GM12891 (cell line): ENCODE results near the gene USP25.

Experiments
- DNase-seq: peaks from one replicate; pipeline ENCODE4 v3.0.0; 2011; ENCODE audit warnings: low spot score; ENCODE audit not compliant: insufficient read length
- FAIRE-seq: peaks from 2 replicates; lab custom pipeline; 2011; peaks lifted over from hg19 to GRCh38; lab: Jason Lieb, UNC
- PAX5 ChIP-seq: IDR thresholded peaks from 2 replicates; pipeline ENCODE4 v1.6.1; 2011; ENCODE audit warnings: low read length, moderate library complexity, mild to moderate bottlenecking; ENCODE audit not compliant: insufficient read depth, severe bottlenecking
- POLR2A ChIP-seq: IDR thresholded peaks from 2 replicates; pipeline ENCODE4 v1.6.1; 2011; ENCODE audit warnings: low read depth, low read length, control low read depth
- POLR2AphosphoS5 ChIP-seq: IDR thresholded peaks from 2 replicates; pipeline ENCODE4 v1.6.1; 2011; ENCODE audit warnings: low read depth, low read length, control low read depth
- POU2F2 ChIP-seq: IDR thresholded peaks from 2 replicates; pipeline ENCODE4 v1.6.1; 2011; ENCODE audit warnings: low read depth, mild to moderate bottlenecking, control low read depth, low read length, moderate library complexity
- SPI1 ChIP-seq: IDR thresholded peaks from 2 replicates; pipeline ENCODE4 v1.6.1; 2011; ENCODE audit warnings: low read depth, low read length, control low read depth
- TAF1 ChIP-seq: IDR thresholded peaks from 2 replicates; pipeline ENCODE4 v1.6.1; 2011; ENCODE audit warnings: low read depth, low read length, control low read depth

USP25 gene

GRCh38 chr21:15759469-15759868, 29.7 kb downstream of the USP25 start:
- DNase-seq (no peak), FAIRE-seq (no peak)
- TF ChIP-seq TAF1 (no peak), POLR2A (no peak), POU2F2 (no peak)

- no peak for FAIRE-seq
- TF ChIP-seq POLR2A: no peak
- TF ChIP-seq PAX5: no peak
- TF ChIP-seq POU2F2: no peak
- DNase-seq: no peak
Measured at GRCh38 chr21:15761507-15762100, 31.8 kb downstream of the USP25 start.

- DNase-seq (no peak), FAIRE-seq (no peak)
- TF ChIP-seq POLR2A: no peak
- TF ChIP-seq POLR2AphosphoS5: no peak
- no peak for TF ChIP-seq PAX5
- no peak for TF ChIP-seq POU2F2
- no peak for TF ChIP-seq TAF1
- no peak for TF ChIP-seq SPI1
Measured at GRCh38 chr21:15763359-15763758, 33.6 kb downstream of the USP25 start.

GRCh38 chr21:15764878-15765277, 35.1 kb downstream of the USP25 start:
- TF ChIP-seq POLR2AphosphoS5 (no peak), POU2F2 (no peak), SPI1 (no peak), PAX5 (no peak), POLR2A (no peak), TAF1 (no peak)
- DNase-seq (no peak), FAIRE-seq (no peak)

- FAIRE-seq (no peak), DNase-seq (no peak)
- TF ChIP-seq POLR2AphosphoS5: no peak
- TF ChIP-seq POU2F2: no peak
- no peak for TF ChIP-seq PAX5
- TF ChIP-seq SPI1: no peak
- TF ChIP-seq POLR2A: no peak
- no peak for TF ChIP-seq TAF1
Measured at GRCh38 chr21:15766952-15767603, 37.3 kb downstream of the USP25 start.

- FAIRE-seq (no peak), DNase-seq (no peak)
- TF ChIP-seq SPI1: no peak
- TF ChIP-seq TAF1: no peak
- no peak for TF ChIP-seq POLR2A
- no peak for TF ChIP-seq POU2F2
- TF ChIP-seq PAX5: no peak
- no peak for TF ChIP-seq POLR2AphosphoS5
Measured at GRCh38 chr21:15768045-15768601, 38.3 kb downstream of the USP25 start.

GRCh38 chr21:15768853-15769252, 39.1 kb downstream of the USP25 start:
- FAIRE-seq: no peak
- TF ChIP-seq PAX5 (no peak), SPI1 (no peak), POLR2AphosphoS5 (no peak), POU2F2 (no peak), TAF1 (no peak), POLR2A (no peak)
- no peak for DNase-seq

- DNase-seq (no peak), FAIRE-seq (no peak)
- no peak for TF ChIP-seq POLR2A
- no peak for TF ChIP-seq TAF1
- TF ChIP-seq POLR2AphosphoS5: no peak
- TF ChIP-seq SPI1: no peak
- TF ChIP-seq POU2F2: no peak
Measured at GRCh38 chr21:15771311-15771710, 41.5 kb downstream of the USP25 start.

- no peak for DNase-seq
- no peak for FAIRE-seq
- TF ChIP-seq PAX5 (no peak), POLR2A (no peak), POU2F2 (no peak), POLR2AphosphoS5 (no peak), TAF1 (no peak), SPI1 (no peak)
Measured at GRCh38 chr21:15772654-15773053, 42.9 kb downstream of the USP25 start.

- no peak for FAIRE-seq
- TF ChIP-seq POLR2AphosphoS5: no peak
- TF ChIP-seq TAF1: no peak
- no peak for TF ChIP-seq SPI1
- no peak for TF ChIP-seq POLR2A
- no peak for TF ChIP-seq POU2F2
- no peak for TF ChIP-seq PAX5
- no peak for DNase-seq
Measured at GRCh38 chr21:15774590-15774989, 44.8 kb downstream of the USP25 start.
